GM12873 (cell line): Measurements from ENCODE around the gene B3GNT8.
A peak's percentile ranks its signal among the peaks of the same experiment; 100 is the strongest.

Experiments
- CTCF ChIP-seq: IDR thresholded peaks from 2 replicates; pipeline ENCODE4 v1.5.1; 2012; ENCODE audit warnings: low read depth, mild to moderate bottlenecking, moderate library complexity, low read length, control low read depth; ENCODE audit not compliant: insufficient read depth; ENCODE audit errors: missing control alignments

The B3GNT8 gene

GRCh38 chr19:41391618-41392017 lies 35.6 kb downstream of the B3GNT8 start:
- TF ChIP-seq CTCF: no peak

- no peak for TF ChIP-seq CTCF
Measured at GRCh38 chr19:41386442-41386841, 40.7 kb downstream of the B3GNT8 start.

- TF ChIP-seq CTCF: no peak
Measured at GRCh38 chr19:41384351-41384750, 42.8 kb downstream of the B3GNT8 start.

- TF ChIP-seq CTCF: peak; percentile 74
Measured at GRCh38 chr19:41377977-41378709, 49.0 kb downstream of the B3GNT8 start.

- no peak for TF ChIP-seq CTCF
Measured at GRCh38 chr19:41376998-41377365, 50.2 kb downstream of the B3GNT8 start.

- TF ChIP-seq CTCF: no peak
Measured at GRCh38 chr19:41376241-41376997, 50.8 kb downstream of the B3GNT8 start, which contains the start of gene TMEM91. TSS of gene TMEM91 (plus strand) at chr19:41376533. CDS start at chr19:41378310, 1,777 bp downstream.
